Measurements from ENCODE around the gene AKT3.

Gene AKT3

DNA sequence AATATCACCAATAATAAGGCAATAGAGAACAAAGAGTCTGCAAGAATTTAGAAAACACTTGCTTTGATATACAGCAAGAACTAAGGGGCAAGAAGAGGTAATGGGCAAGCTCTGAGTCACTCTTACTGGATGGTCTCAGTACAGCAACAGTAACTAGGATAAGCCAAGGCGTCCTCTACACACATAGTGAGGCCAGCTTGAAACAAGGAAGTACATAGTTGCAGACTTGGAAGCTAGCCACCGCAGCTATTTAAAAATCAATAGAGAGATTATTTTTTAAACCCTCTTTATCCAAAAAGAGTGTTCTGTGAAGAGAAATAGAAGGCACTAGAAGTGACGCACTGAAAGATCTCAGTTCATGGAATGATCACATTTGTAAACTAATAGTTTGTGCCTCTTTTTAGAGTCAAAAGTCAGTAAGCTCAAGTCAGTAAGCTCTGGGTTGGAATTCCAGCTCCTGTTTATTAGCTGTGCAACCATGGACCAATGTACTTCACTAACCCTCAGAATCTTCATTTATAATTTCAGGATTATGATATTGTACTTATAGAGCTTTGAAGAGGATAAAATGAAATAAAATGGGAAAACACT, 118.6 kb downstream of the AKT3 start:
- no peak for DNase-seq (ENCODE audit: low spot score)

DNA sequence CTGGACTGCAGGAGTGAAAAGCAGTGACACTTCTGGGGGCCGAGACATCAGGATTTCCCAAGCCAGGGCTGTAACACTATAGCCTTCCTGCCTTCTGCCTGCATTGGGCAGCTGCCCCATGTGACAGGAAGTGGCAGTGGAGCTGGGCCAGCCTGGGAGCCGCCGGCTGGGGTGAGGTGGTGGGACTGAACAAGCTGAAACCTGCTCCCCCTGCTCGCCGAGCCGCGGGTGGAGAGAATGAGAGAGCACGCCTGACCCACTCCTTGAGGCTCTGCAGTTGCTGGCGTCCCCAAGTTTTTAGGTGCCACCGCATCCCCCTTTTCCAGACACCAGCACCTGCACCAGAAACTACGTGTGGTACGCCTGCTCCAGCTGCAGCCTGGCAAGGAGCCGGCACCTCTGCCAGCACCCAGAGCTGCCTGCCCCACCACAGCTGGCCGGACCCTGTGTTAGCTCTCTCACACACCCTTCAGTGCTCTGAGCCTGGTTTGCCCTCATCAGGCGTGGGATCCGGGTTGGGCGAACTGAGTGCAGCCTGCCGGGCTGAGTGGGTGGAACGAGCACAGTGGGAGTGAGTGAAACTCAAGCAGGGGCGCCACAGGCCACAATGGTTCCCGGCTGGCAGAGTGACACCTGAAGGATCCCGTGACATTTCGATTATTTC, 119.4 kb downstream of the AKT3 start:
- no peak for DNase-seq (ENCODE audit: low spot score)

DNA sequence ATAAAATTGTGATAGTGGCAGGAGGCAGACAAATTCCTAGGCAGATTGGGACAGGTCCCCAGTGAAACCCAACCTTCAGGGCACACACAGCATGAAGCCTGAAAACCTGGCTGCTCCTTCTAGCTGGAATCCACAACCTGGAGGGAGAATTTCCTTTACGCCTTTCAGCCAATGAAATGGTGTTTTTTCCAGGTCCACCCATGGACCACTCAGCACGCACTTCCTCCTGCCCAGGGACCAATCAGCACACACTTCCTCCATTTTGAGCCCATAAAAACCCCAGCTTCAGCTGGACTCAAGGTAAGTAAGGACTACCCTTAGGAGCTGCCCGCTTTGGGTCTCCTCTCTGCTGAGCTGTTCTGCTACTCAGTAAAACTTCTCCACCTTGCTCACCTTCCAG, 120.1 kb downstream of the AKT3 start:
- DNase-seq (ENCODE audit: low spot score) = no peak

DNA sequence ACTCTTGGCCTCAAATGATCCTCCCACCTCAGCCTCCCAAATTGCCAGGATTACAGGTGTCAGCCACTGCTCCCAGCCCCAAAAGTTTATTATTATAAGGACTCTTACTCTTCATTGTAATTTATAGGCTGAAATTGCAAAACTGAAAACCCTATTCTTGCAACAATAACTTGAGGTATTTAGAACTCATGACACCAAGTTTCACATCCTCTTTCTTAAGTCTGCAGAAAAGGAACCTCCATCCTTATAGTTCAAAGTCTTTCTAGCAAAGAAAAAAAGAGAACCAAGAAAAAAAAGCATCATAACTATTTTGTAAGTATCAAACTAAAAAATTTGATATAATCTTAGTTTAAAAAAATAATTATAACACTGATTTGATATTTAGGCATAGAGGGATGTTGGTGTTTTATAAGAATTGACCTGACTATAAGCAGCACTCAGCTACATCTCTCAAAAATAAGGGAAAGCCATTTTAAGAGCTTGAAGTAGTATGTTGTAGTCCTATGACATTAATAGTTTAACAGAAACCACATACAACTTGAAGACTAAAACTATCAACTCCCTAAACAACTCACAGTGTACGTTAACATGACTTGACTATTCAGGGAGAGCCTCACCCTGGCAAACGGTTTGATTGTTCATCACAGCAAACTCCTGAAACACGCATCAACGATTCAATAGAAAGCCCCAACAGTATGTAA, 122.4 kb downstream of the AKT3 start:
- DNase-seq (ENCODE audit: low spot score) = no peak

DNA sequence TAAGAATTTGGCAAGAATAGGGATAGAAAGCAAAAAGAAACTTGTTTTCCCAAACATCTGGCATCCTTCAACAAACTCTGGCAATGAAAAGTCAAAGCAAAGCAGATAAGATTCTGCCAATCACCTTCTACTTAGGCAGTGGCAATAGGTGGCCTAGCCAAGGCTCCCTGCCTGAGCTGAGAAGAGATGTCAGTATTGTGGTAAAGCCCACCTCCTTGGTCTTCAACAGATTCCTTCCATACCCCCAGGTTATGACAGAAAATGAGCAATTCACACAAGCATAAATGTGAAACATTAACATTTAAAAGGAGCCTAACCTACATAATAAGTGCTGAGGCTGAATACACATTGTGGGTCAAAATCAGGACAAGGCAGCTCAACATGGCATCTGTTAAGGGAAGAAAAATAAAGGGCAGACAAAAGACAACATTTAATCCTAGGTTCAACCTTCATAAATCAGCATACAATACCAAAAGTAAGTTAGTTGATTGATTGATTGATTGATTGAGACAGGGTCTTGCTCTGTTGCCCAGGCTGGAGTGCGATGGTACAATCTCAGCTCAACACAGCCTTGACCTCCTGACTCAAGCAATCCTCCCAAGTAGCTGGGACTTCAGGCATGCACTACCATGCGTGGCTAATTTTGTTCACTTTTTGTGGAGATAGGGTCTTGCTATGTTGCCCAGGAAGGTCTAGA, 123.1 kb downstream of the AKT3 start:
- DNase-seq (ENCODE audit: low spot score) = no peak

DNA sequence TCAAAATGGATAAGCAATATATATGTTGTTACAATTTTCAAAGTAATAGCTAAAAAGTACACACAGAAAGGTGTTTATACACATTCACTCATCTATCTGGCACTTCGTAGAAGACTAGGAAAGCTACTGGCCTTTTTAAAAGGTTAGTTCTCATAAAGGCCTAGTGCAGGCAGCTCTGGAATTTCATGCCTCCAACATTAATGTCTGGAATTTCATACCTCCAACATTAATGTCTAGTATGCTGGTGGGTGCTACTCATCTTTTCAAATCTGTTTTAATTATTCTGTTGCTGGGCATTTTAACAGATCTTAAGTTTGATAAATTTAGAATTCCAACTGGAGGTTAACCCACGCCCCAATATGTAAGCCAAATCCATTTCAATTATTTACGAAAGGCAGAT, 124.2 kb downstream of the AKT3 start:
- DNase-seq (ENCODE audit: low spot score) = no peak

DNA sequence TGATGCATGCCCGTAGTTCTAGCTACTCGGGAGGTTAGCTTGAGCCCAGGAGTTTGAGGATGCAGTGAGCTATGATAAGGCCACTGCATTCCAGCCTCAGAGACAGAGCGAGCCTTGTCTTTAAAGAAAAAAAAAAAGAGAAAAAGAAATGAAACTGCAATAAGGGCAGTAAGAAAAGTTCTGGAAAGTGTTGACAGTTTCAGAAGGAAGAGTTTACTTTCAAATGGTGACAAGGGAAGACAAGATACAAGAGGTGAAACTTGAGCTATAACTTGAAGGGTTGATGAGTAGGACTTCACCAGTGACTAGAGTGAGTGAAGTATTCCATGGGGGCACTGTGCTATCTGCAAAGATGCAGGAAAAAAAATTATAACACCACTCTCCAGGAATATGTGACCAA, 125.0 kb downstream of the AKT3 start:
- no peak for DNase-seq (ENCODE audit: low spot score)

DNA sequence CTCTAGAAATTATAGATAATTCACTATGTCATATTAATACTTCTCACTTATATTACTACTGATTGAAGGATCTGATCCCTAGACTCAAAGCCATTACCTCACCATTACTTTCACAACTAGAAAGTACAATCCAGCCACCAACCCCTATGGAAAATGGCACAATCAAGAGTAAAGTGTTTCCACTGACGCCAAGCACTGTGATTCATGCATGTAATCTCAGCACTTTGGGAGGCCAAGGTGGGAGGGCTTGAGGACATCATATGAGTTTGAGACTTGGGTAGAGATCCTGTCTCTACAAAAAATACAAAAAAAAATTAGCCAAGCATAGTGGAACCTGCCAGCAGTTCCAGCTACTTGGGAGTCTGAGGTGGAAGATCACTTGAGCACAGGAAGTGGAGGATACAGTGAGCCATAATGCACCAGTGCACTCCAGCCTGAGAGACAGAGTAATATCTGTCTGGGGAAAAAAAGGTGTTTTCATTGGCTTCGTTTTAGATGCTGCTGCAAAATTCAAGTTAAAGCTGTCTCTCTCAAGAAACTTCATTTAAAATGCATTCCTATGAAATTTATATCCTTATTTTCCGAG, 126.5 kb downstream of the AKT3 start:
- no peak for DNase-seq (ENCODE audit: low spot score)

DNA sequence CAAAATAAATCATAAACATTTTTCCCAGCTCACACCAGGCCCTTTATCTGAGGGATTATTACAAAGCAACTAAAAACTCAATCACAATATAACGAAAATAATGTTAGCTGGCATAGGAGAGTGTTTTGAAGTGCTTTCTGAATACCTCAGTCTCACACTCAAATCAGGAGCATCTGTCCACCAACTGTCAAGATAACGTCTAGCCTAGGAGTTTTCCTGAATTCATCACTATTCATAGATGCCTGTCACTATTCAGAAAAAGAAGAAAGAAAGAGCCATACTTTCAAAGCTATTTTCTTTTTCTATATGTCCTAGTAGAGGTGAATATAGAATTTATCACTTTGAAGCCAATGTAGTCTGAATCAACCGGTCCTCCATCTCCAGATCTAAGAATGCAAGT, 127.0 kb downstream of the AKT3 start:
- DNase-seq (ENCODE audit: low spot score) = no peak

DNA sequence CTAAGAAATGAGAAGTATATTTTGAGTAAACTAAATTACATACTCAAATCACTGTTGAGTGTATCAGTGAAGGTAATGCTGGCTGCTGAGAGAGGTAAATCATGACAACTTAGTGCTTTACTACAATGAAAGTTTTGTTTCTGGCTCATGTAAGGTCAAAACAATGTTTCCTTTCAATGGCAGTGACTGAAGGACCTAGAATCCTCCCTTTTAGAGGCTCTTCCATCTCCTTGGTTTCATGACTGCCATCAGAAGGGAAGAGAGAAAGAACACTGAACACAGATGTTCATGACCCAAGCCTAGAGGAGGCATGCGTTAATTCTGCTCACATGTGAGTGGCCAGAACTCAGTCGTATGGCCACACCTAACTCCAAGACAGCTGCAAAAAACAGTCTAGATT, 130.6 kb downstream of the AKT3 start:
- no peak for DNase-seq (ENCODE audit: low spot score)

DNA sequence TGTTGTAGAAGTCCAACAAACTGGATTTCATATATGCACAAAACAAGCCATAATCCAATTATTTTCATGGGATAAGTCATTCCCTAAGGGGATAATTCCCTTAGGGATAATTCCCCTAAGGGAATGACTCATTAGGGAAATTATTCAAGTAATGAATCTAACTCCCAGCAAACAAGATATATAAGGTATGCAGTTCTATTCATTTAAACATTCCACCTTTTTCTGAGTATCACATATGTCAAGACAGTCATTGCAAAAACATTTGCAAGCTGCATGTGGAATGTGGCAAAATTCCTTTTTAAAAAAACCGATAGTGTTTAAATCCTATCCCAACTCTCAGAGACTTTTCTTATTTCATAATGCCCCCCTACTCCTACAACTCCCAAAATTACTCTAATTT, 131.2 kb downstream of the AKT3 start:
- no peak for DNase-seq (ENCODE audit: low spot score)

DNA sequence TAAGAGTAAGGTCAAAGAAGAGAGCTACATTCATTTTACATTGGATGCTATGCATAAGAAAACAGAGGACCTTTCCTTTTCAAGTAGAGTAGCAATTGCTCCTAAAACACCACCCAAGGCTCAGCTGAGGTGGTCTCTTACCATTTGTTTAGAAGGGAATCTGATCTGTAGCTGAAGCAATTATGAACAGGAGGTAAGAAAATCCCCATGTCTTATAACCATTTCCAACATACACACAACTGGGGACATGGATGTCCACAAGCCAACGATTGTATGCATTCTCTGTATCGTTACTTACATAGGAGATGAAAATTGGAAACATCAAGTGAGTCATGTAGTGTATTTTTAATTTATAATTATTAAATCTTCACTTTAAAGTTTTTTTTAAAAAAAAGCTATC, 132.0 kb downstream of the AKT3 start:
- DNase-seq (ENCODE audit: low spot score) = no peak

DNA sequence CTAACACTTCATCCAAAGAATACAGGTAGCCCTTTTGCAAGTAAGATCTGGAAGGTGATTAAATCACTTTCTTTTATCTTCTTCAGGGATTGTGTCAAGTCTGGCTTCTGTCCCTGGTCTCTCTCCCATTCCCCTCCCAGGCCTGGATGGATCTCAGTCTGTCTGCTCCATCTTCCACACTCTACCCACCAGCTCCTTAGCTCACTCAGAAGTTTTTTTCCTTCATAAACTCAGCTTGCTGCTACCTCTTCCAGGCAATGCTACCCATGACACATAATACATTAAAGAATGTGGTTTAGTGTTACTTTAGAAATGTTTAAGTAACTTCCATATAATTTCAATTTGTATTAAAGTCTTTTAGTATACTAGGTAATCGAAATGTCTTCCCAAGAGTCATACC, 133.1 kb downstream of the AKT3 start:
- no peak for DNase-seq (ENCODE audit: low spot score)

DNA sequence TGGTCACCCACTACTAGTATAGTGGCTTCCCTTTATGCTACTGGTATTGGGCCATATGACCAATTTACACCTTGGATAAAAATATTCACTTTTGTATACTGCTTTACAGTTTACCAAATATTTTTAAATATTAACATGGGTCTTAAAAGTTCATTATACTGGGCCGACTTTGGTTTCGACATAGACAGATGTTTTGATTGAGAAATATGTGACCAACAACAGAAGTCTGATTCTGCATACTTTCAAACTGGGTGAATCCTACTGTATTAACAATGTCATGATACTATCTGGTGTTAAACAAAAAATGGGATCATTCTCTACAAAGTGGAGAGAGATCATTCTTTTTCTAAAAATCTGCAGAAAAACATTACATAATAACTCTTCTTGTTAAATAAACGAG, 134.8 kb downstream of the AKT3 start:
- no peak for DNase-seq (ENCODE audit: low spot score)

DNA sequence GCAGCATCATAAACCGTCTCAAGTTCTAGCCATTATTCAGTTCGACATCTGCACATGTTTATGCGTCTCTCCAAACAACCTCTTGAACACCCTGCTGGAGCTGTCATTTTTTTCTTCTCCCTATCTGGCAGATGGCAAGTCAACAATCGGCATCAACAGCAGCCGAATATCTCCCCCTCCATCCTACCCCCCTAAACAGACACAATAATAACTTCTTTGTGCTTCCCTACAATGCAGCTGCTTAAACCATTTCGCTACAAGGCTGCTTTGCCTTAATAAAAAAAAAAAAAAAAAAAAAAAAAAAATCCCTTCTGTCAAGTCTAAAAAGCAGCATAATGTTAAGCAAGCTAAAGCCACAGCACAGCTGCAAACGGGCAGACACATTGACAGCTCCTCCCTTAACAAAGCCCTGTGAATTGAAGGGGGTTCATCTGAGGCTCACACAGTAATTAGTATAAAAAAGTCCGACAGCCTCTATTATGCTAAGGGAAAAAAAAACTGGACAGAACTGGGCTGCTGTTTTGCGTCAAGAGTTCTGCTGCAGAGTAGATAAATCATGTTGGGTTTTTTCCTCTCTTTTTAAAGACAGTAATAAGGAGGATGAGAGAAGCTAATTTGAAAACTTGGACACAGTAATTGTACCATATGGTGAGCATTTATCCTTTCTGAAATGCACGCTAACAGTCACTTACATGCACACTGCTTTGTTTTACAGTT, 136.4 kb downstream of the AKT3 start:
- DNase-seq (ENCODE audit: low spot score) = no peak

DNA sequence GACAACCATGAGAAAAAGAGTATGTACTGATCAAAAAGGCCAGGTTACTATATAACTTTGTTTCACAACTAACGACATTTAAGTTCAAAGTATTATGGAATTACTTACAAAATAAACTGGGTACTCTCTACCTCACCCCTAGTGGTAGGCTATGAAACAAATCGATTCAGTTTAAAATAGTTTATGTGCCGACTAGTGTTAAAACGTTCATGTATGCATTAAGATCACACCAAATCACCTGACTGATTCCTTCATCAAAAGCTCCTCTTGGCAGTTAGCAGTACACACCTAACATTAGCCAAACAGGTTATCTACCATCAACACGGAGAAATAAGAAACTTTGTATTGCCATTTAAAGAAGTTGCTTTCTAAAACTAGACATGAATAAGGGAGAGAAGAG, 137.1 kb downstream of the AKT3 start:
- DNase-seq (ENCODE audit: low spot score) = no peak

DNA sequence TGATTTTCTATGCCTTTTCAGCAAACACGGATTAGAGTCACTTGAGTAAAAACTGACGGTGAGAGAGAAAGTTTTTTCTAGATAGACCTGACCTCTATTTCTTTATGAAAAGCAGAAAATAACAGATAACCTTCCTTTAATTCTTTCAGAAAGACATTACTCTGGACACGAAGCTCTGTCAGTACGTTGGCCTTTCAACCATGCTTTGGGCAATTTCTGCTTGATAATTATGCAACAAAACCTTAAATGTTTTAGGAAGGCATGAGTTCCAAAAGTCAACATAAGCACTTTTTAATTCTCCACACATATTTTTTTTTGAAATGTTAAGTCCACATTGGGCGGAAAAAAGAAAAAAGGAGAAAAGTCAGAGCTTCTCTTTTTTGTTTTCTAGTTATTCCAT, 137.8 kb downstream of the AKT3 start:
- no peak for DNase-seq (ENCODE audit: low spot score)

DNA sequence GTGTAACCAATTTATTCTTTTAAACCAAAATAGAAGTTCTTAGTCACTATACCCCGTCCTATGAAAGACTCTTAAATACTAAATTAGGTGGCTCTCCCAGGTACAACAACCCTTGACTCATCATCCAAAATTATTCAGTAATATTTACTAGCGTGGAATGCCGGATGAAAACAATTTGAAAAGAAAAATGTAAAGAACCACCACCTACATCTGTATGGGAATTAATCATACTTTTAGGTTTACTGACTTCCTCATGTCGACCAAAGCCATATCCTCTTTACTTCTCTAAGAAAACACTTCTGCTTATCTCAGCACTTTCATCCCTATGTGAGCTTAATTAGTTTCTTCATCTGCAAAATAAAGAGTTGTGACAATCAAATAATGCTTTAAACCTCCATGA, 139.6 kb downstream of the AKT3 start:
- DNase-seq (ENCODE audit: low spot score) = no peak

DNA sequence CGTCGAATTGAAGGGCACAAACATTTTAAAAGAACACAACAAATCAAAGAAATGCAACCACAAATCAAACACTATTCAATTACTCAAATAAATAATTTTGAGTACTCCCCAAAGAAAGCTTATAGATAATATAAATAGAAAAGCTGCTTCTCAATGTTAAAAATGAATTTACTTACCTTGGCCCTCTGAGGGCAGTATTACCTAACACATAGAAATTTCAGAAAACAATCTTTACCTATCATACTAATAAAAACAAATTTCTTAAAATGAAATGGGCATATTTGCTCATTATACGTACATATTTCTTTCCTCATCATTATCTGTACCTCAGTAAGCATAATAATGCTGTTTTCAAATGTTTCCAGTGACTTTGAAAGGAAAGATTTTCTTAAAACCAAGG, 141.8 kb downstream of the AKT3 start:
- DNase-seq (ENCODE audit: low spot score) = no peak

DNA sequence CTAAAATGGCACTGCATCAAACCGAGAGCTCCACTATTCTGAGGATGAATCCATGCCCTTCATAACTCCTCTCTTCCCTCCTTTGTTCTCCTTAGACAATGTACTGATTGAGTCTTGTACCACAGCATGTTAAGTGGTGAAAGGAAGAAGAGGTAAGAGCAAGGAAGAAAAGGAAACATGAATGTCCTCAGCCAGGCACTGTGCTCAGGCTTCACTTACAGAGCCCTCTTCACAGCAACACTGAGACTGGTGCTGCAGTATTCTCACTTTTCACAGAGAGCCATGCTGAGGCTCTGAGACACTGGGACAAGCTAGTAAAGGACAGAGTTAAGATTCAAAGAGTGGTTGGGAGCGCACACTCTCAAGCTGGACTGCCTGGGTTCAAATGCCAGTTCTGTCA, 143.5 kb downstream of the AKT3 start:
- no peak for DNase-seq (ENCODE audit: low spot score)

DNA sequence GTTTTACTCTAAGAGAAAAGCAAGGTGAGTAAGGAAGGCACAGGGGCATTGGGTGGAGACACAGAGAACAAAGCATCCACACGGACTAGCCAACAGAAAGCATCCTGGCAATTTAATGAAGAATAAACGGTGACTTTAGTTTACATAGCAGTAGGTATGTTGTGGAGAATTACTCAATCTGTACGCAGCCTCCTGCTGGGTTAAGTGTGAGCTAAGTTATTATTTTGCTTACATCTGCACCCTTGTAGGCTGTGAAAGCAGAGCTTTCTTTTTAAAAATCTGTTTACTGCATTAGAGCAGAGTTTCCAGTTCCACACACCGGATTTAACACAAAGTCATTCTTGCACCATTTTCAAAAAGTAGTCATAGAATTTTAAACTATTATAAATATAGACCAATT, 144.5 kb downstream of the AKT3 start:
- DNase-seq (ENCODE audit: low spot score) = no peak

DNA sequence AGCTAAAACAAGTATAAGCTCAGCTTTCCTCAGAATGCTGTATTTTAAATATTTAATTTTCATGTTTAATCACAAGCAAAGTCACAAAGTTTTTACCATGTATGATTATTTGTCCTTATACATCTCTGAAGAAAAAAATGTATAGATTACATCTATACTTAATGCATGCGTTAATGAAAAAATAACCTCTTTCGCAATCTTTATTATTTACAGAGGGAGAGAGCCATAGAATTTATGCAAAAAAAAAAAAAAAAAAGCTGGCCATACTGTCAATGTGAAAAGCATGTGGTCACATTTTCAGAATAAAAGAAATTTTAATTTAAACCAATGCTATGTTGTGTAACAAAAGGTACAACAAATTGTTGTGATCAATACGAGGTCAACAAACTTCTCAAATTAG, 148.2 kb downstream of the AKT3 start:
- no peak for DNase-seq (ENCODE audit: low spot score)
